Subcutaneous adipose tissue (tissue), 4 donors: ENCODE data around the gene UBAP1L. TPM values are rescaled to one million over a fixed set of nuclear protein-coding genes. Genes with fewer than 3 reads are reported as not detected.

ENCODE experiments used
- total RNA-seq, 4 donors: library from RNA; depleted of rRNA; stranded (reverse); fragments of >200 nt; gene quantifications; one replicate each; pipeline ENCODE4 v1.1.0, GENCODE V29; 2016
- TF ChIP-seq, protein P1 (sequence below): fragments of 450-650 bp; IDR thresholded peaks from one replicate; pipeline ENCODE4 v1.5.1; 2016; ENCODE audit warnings: low read depth, mild to moderate bottlenecking, control low read depth, antibody characterized with exemption, moderate library complexity

The UBAP1L gene
- total RNA-seq, 4 donors from 2014 or later = 1.3 to 5.7 (median 3.1) TPM

DNA sequence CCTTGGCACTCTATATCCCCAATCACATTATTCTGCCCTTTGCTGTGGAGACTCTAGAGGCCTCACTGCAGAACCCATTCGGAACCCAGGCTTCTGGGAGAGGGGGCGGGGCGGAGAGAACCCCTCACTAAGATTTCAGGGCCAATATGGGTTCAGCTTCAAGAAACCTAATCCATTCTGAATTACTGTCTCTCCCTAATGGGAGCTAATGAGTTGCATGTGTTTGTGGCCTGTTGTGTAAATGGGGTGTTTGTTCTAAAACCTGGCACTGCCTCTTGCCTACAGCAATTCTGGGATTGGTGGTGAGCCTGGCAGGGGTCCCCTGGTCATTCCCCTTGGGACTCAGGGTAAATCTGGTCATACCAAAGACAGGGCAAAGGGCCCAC is 46.6 kb downstream of the UBAP1L start:
- TF ChIP-seq, protein P1, sequence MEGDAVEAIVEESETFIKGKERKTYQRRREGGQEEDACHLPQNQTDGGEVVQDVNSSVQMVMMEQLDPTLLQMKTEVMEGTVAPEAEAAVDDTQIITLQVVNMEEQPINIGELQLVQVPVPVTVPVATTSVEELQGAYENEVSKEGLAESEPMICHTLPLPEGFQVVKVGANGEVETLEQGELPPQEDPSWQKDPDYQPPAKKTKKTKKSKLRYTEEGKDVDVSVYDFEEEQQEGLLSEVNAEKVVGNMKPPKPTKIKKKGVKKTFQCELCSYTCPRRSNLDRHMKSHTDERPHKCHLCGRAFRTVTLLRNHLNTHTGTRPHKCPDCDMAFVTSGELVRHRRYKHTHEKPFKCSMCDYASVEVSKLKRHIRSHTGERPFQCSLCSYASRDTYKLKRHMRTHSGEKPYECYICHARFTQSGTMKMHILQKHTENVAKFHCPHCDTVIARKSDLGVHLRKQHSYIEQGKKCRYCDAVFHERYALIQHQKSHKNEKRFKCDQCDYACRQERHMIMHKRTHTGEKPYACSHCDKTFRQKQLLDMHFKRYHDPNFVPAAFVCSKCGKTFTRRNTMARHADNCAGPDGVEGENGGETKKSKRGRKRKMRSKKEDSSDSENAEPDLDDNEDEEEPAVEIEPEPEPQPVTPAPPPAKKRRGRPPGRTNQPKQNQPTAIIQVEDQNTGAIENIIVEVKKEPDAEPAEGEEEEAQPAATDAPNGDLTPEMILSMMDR = no peak

DNA sequence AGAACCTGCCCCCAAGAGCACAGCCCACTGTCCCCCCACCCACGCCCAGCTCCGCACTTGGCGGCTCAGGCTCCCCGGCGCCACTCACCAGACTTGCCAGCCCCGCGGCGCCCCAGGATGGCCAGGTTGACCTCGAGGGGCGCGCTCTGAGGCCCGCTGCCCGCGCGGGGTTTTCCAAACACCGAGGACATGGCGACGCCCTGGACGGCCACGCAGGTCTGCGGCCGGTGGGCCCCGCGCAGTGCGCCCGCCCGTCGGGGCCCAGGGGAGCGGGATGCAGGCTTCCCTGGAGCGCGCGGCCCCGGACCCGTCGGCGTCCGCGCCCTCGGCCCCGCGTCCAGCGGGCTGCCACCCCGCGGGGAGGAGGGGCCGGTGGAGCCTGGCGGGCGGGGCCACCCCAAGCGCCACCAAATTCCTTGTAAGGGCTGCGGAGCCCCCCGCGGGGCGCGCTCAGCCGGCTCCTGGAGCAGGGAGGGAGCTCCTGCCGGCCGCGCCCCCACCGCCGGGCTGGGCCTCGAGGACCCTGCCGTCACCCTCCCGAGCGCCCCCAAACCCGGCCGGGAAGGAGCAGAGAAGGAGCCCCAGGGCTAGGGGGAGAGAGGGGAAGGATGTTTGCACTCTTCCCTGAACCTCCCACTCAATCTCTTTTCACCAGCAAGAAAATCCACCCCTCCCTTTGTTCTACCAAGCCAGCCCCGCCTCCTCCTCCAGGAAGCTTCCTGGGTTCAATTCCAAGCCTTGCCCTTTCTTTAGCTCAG is 47.2 kb downstream of the UBAP1L start, which contains the start of gene RASL12:
RASL12 (minus strand) TSS at position 347 of the 758 bp plus-strand sequence; CDS start at position 191, 156 bp downstream.
- TF ChIP-seq, protein P1 = no peak

DNA sequence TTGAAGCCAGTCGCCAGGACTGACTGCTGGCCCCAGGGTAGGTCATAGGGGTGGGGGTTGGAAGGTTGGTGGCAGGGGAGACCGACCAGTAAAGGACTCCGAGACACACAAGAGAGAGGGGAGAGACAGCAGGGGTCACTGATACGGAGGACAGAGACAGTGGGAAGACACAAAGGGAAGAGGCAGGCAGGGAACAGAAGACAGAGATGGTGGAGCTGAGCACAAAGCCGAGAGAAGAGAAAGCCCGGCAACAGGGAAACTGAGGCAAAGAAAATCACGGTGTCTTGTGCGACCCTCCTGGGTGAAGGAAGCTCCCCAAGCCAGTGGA is 47.7 kb downstream of the UBAP1L start:
- TF ChIP-seq, protein P1 = no peak

DNA sequence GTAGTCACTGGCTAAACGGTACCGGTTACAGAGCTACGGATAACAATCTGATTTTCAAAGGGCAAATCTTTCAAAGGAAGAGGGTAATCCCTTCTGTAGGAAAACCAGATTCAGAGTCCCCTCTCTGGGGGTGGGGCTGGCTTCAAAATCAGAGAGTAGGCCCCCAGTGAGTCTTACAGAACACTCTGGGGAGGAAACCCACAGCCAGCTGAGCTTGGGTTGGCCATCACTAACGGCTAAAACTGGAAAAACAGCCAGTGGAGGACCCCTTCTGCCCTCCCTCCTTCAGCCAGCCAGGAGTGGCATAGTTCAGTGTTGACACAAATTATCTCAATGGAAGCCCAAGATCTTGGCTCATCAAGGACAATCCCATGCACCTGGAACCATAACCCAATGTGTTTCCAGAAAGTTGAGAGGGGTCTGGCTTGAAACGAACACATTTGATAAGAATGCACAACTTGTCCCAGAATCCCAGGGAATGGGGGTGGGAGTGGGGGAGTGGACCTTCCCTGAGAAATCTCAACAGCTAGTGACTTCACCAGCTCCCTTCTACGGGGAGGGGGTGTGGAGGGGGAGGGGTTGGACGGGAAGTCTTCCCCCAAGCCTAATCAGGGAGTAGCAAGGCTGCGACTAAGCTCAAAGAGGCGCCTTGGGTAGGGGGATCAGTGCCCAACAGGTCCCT is 48.2 kb downstream of the UBAP1L start:
- TF ChIP-seq, protein P1 = no peak

DNA sequence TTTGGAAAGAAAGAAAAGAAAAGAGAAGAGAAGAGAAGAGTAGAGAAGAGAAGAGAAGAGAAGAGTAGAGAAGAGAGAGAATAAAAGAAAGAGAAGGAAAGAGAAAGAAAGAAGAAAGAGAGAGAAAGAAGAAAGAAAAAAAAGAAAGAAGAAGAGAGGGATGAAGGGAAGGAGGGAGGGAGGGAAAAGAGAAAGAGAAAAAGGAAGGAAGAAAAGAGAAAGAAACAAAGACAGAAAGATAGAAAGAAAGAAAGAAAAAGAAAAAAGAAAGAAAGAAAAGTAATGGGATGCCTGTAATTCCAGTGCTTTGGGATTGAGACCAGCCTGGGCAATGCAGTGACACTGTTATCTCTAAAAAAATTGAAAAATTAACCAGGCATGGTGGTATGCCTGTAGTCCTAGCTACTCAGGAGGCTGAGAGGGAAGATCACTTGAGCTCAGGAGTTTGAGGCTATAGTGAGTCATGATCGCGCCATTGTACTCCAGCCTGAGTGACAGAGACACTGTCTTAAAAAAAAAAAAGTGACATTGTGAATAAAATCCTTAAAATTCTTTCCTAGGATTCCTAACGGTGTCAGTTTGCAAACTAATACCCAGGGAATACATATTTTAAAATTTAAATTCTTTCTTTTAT is 48.9 kb downstream of the UBAP1L start:
- TF ChIP-seq, protein P1 = no peak

DNA sequence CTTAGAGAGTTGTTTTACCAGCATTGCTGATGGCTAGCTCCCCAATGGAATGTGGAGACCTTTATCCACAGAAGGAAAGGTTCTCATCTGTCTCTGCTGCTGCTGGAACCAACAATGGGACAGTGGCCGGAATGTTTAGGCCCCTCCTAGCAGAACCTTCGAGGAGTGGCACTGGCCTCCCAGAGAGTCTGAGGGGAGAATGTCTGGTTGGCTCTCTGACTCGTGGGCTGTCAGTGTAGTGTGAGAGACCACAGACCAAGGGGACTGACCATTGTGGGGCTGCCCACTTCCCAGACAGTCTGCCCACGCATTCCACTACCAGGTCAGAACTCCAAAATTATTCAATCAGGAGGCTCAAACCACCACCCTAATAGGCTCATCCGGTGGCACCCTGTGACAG is 52.3 kb downstream of the UBAP1L start:
- TF ChIP-seq, protein P1 = no peak

DNA sequence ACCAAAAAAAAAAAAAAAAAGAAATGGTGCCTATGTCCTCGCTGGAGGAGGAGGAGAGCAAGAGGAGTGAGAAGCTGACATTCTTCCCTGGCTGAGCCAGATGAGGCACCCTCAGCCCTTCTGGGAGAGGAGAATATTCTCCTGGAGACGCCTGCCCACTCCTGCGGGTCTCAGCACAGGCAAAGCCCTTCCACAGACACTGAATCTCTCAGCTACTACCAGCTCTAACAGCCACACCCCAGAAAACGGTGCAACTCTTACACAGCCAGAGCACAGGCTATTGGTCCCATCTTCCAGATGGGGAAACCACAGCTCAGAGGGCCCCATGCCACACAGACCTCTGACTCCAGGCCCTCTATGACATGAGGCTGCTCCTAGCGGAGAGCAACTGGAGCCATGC is 52.9 kb downstream of the UBAP1L start:
- TF ChIP-seq, protein P1 = no peak
